HG03457 (cell line): ENCODE results near the gene HMGN4.
"Not testable (repeated sequence)": the region's sequence is repeated elsewhere in the genome, so short reads cannot be mapped to it uniquely, and the experiment has no call there.

Experiments
- ATAC-seq: cut with Tn5 transposase; IDR thresholded peaks from one replicate; pipeline ENCODE4 v1.9.1; 2021; ENCODE audit warnings: moderate number of reproducible peaks; ENCODE audit not compliant: unreplicated experiment

Gene HMGN4

DNA sequence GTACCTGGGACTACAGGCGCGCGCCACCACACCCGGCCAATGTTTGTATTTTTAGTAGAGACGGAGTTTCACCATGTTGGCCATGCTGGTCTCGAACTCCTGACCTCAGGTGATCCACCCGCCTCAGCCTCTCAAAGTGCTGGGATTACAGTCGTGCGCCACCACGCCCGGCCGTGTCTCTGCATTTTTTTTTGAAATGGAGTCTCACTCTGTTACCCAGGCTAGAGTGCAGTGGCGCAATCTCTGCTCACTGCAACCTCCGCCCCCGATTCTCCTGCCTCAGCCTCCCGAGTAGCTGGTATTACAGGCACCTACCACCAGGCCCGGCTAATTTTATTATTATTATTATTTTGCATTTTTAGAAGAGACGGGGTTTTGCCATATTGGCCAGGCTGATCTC, 9.2 kb downstream of the HMGN4 start:
- not testable (repeated sequence) for ATAC-seq

DNA sequence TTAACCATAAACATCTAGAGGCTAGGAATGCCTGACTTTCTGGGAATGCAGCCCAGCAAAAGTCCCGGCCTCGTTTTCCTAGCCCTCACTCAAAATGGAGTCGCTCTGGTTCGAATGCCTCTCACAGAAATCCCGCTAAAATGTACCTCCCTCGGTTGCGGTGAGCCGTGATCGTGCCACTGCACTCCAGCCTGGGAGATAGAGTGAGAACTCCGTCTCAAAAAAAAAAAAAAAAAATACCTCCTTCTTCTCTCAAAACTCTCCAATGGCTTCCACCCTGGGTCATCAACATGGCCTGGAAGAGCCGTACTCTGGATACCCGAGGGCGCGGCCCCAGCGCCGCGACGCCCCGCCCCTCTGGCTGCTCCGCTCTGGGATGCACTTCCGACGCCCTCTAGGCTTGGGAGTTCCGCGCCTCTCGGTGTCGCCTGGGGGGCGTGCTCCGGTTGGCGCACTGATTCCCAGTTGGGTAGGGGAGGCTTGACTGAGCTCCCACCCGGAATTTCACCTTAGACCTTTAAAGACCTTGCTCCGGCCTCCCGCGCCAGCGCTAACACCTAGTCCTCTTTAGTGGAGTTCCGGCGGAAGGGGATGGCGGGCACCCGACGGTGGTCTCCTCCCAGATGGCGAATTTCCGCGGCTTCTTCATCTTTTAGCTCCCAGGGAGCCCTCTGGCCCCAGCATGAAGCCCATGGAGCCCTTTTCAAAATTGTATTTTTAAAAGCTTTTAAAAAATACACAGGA, 12.3 kb downstream of the HMGN4 start:
- no peak for ATAC-seq

DNA sequence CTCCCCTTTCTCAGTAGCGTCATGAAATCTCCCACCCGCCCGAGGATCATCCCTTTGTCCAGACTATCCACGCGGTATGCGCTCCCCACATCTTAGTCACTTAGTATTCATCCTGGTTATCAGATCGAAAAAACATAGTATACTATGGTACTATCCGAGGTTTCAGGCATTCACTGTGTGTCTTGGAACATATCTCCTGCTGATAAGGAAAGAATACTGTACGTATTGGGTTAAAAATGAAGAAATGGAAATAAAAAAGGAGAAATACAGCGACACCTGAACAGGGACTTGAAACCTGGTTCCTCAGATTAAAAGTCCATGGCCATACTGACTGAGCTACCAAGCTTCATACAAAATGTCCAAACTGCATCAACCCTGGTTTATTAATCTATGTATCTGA, 14.0 kb downstream of the HMGN4 start:
- no peak for ATAC-seq

DNA sequence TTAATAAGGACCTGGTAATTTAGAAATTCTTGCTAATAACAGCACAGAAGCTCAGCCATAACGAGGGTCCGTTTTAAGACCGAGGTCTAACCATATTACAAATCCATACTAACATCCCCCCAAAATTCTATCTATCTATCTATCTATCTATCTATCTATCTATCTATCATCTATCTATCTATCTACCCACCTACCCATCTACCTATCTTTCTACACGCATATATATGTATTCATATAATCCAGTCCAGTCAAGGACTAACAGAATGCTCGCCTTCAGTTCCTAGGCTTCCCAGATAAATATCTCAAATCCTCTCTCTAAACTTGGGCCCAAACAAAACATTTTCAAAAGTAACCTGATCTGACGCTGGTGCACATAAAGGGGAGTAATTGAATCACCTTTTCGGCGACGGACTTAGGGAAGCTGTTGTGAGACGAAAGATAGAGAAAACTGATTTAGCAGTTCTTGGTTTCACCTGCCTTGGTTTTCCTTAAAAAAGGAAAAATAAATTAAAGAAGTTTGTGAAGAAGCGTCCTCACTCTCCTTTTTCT, 14.5 kb downstream of the HMGN4 start:
- no peak for ATAC-seq

DNA sequence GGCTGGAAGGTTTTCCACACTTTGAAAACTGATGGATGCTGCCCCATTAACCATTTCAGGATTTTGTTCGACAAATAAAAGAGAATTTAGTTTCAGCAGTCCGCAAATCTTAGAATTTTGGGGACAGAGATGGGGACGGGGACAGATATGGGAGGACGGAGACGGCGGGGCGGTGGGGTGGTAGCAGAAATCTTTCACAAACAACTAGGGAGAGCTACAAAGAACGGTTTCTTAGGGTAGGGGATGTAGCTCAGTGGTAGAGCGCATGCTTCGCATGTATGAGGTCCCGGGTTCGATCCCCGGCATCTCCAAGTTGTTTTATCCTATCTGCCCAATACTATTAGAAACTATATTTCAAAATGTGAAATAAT, 15.1 kb downstream of the HMGN4 start:
- peak; percentile 27 for ATAC-seq

DNA sequence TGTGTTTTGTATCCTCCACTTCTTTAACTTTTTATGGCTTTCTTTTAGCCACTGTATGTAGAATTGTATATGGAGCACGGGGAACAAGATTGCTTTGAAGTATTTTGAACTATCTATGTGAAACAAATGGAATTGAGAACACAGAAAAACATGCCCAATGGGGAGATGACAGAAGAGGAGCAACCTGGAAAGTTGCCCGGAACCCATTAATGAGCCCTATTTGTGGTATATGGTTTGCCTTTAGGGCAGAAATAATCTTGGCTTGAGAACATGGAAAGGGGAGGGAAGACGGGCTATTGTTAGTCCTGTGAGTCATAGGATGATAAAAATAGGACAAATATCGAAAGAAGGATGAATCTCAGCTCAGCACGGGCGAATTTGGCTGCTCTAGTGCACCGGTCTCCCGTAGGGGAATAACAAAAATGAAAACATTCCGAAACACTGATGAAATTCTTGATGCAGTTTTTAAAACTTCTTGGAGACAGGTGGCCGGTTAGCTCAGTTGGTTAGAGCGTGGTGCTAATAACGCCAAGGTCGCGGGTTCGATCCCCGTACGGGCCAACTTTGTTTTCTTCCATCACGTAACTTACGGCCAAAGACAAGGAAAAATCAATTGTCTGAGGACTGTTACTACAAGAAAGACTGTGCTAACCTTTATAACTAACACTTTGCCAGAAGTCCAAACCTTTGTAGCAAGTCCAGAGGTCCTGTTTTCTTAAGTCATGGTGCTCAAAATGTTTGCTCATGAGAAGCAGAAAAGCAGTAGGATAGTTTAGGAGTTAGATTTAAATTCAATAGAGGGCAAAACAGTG, 15.7 kb downstream of the HMGN4 start:
- peak; percentile 29 for ATAC-seq

DNA sequence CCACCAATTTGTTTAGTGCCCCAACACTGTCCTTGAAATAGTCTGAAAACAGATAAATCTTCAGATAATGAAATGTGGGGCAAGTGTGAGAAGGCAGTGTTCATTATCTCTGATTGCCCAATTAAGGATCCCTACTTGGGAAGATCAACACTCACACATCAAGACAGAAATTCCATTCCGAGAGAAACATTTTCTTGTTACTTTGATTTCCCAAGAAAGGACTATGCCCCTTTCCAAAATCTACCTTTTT, 16.2 kb downstream of the HMGN4 start:
- no peak for ATAC-seq

DNA sequence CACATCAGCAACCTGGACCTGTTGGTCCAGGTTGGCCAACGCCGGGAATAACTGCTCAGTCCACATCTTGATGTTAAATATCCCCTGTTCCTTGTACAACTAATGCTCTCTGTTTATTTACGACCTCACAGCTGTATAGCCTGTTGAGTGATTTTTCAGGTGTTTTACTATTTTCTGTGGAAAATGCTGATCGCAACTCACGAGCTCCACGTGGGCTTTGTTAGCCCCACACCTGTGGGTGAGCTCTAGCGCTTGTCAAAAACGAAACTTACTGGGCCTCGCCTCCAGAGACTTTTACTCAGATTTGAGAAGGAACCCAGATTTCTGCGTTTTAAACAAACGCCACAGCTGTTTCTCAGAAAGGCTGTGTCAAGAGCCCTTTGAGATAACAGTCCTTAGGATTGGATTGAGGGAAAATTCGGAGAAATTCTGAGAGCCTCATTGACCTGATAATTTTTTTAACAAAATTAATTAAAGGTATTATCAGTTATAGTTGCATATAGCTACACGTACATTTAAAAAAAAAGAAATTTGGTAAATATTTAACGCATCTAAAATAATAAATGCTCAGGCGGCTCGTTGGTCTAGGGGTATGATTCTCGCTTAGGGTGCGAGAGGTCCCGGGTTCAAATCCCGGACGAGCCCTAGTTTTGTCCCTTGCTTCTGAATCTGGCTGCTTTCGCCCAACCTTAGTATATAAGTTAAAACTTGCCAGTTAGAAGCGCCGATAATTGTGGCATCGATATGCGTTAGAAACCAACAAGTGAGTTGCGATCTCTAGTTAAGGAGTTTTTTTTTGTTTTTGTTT, 16.7 kb downstream of the HMGN4 start:
- ATAC-seq = no peak

DNA sequence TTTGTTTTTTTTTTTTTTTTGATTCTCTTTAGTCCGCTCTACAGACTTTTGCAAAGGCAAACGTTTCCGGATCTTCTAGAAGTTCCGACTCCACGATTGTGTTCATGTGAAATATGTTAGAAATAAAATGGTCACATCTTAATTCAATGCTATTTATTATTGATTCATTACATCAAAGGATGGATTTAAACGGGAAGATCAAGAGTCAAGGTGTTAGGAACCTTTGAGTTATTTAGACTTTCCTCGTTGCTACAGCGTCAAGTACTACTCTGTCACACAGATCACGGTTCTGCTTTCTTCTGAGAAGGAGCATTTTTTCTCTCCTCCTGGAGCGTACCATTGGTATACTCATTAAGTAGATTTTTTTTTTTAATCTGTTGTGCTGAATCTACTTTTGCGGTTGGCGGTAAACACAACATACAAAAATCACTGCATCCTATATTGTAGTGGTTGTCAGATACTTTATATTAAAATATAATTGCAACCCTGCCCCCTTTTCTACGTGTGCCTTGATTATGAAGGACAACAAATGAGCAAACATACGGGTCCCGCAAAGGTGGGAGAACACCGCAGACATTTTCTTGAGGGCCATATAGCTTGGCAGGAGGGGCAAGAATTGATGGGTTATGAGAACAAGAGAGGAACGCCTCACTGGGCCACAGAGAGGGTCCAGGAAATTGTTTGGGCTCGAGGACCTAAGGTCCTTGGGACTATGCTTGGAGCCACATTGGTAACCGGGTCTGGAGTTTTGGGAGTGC, 17.5 kb downstream of the HMGN4 start:
- ATAC-seq = no peak

DNA sequence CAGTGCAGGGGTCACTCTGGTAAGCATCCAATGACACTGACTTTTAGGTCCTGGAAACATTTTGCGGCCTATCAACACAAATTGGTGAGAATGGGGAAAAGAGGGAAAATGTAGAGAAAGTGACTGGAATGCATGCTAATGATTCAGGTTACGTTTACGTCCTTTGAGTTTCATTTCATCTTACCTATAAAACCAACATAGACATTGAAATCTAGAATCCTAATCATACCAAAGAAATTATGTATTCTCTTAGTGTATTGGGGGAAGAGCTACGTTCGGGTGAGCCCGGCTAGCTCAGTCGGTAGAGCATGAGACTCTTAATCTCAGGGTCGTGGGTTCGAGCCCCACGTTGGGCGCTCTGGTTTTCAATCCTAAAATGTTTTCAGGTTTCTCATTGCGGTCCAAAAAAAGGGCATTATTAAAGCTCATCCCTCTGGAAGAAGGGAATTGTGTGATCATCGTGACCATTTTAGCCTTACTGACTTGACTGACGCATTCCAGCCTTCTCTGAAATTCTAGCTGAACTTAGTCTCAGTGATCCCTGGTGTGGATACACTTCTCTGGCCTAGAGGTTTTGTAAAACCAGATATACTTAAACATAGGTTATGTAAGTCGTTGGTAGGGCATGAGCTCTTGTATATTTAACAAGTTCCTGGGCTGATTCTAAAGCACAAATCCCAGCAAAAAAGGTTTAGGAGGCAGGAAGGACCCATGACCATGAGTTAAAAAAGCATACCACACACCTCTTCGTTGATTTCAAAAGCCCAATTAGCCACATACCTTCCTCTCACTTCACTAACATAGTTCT, 18.3 kb downstream of the HMGN4 start:
- ATAC-seq = no peak

DNA sequence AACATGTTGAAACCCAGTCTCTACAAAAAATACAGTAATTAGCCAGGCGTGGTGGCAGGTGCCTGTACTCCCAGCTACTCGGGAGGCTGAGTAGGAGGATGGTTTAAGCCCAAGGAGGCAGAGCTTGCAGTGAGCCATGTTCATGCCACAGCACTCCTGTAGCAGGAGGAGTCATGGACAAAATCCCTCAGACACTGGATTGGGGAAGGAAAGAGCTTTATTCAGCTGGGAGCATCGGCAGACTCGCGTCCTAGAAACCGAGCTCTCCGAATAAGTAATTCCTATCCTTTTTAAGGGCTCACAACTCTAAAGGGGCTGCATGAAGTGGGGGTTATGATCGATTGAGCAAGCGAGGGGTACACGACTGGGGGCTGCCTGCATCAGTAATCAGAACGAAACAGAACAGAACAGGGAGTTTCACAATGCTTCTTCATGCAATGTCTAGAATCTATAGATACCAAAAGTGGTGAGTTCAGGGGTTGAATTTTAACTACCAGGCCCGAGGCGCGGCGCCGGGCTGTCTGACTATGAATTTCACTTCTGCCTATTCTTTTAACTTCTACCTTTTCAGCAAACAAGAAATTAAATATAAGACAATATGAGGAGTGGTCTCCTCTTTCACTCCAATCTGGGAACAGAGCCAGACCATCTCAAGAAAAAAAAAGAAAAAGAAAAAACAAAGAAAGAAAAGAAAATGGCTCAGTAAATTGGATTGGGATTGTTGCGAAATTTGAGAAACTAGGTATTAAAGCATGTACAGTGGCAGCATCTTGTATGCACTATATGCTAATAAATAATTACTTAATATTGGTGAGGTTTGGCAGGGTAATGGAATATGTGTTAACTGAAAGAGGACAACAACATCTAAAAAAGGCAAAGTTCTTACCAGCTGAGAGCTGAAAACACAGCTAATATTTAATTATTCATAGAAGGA, 23.6 kb downstream of the HMGN4 start:
- ATAC-seq = no peak

DNA sequence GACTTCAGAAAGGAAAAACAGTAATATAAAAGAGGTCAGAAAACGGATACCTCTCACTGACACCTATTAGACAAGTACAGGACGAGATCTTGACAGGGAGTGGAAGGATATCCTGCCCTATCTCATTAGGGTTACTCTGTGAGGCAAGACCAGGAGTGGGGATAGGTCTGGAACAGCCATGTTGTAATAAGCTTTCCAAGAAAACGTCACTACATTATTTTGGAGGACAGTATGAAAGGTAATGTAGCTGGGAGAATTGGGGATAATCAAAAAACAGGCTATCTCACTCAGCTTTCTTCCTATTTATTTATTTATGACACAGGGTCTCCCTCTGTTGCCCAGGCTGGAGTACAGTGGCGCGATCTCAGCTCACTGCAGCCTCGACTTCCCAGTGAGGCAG, 25.3 kb downstream of the HMGN4 start:
- ATAC-seq = no peak

DNA sequence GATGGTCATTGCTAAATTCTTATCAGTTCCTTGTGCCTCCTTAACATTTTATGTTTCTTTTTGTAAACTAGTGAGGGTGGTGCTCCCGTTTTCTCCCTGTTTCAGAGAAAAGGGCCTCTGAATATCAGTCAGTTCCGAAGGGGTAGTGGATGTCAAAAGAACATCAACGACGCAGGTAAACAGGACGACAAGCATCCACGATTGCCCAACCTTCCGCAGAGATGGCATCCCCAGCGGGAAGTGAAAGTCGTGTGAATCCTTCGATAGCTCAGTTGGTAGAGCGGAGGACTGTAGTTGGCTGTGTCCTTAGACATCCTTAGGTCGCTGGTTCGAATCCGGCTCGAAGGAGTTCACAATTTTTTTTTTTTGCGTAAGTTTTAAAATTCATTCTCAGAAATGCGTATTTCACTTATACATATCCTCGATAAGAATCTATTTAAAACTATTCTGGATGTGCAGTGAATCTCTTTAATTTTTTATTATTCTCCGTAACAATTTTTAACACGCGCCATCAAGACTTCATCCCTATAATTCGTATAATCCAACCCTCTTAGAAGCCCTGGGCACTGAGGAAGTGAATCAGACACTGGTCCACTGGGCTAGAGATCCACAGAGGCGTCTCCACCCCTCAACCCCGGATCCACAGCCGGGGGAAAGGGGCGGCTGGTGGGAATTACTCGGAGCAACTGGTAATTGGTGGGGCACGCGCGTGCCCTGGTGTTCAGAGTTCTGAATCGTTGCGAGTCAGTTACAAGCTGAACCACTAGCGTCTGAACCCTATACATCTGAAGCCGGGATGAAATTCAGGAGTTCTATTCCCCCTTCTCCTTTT, 30.7 kb downstream of the HMGN4 start:
- ATAC-seq = peak; percentile 43

DNA sequence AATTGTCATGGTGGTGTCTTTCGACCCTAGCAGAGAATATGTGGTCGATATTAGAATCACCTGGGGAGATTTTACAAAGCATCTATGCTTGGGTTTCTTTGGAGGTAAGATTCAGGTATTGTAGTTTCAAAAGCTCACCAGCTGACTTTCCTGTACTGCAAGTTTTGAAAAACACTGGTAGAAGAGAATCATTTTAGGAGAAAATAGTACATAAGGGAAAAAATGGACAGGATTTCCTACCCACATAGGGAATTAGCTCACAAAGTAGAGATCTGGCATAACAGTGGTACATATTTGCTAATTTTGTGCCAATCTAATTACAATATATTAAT, 31.2 kb downstream of the HMGN4 start:
- ATAC-seq = no peak

DNA sequence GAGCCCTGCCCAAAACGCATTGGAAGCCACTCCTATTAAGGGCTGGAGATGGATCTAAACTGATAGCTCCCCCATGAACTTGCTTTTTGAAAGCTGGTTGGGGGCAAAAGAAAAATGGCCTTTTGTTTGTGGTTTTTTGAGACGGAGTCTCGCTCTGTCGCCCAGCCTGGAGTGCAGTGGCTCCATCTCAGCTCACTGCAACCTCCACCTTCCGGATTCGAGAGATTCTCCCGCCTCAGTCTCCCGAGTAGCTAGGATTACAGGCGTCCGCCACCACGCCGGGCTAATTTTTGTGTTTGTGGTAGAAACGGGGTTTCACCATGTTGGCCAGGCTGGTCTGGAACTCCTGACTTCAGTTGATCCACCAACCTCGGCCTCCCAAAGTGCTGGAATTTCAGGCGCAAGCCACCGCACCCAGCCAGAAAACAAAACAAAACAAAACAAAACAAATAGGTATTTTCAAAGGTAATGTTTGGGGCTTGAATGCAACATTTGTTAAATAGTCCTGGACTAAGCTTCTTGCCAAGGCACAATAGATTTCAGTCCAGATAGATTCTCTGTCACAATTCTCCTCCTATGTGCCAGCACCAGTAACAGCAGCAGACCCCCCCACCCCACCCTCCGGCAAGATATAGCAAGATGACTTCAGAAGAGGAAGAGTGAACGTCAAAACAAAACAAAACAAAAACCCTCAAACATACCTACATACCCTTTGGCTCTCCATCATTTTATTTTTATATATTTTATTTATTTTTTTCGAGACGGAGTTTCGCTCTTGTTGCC, 32.1 kb downstream of the HMGN4 start:
- no peak for ATAC-seq

DNA sequence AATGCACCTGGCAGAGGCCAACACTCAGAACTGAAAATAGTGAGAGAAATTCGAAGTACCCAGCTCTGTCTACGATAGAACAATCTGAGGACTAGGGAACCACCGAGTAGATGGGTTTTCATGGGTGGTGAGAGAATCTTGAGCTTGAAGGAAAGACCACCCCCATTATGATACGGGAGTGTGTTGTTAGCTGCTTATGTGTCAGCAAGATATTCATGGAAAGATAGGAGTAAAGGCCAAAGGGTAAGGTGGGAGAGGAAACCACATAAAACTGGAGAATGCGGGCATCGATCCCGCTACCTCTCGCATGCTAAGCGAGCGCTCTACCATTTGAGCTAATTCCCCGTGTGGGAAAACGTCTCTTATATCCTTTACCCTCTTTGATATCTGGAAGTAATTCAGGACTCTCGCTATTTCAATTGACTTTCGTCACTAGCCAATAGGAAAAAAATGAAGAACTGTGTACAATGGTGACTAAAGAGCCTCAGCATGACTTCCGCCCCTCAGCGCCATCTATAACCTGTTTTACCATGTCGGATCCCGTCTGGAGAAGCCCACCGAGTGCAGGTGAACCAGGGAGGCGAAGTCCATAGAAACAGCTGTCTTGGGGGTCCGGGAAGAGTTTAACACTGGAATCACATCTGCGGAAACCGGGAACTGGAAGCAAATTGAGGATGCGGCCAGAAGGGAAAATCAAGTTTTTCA, 33.6 kb downstream of the HMGN4 start:
- no peak for ATAC-seq

DNA sequence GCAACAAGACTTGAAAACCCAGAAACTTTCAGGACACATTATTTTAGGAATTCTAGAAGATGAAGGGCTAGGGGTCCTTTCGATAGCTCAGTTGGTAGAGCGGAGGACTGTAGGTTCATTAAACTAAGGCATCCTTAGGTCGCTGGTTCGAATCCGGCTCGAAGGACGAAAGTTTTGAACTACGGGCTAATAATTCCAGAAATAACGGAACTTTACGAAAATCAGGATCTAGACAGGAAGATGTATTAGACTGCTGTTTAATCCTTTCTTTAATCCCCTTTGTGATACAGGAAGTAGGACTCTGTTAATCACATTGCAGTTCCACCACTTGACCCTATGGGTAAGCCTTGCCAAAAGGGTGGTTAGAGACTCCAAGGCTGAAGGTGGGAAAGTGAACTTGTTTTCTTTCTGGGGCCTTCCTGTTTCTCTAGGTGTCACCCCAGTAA, 37.4 kb downstream of the HMGN4 start:
- no peak for ATAC-seq
